HS-5 (cell line): ENCODE results near the gene SMAD2.

Experiments
- DNase-seq: peaks from one replicate; pipeline ENCODE4 v3.0.0-alpha.2; 2012; ENCODE audit warnings: low read depth

Gene SMAD2

GRCh38 chr18:47895565-47896250 lies 34.8 kb downstream of the SMAD2 start:
- DNase-seq: no peak

GRCh38 chr18:47893939-47894699 lies 36.3 kb downstream of the SMAD2 start:
- DNase-seq: no peak

GRCh38 chr18:47893047-47893446 lies 37.4 kb downstream of the SMAD2 start:
- DNase-seq: no peak

GRCh38 chr18:47888156-47888555 lies 42.3 kb downstream of the SMAD2 start:
- DNase-seq: no peak

- no peak for DNase-seq
These were observed 43.2 kb downstream of the SMAD2 start for GRCh38 chr18:47887227-47887626.

GRCh38 chr18:47883771-47884413 lies 46.6 kb downstream of the SMAD2 start:
- DNase-seq: peak; percentile 9

- DNase-seq: no peak
These were observed 47.8 kb downstream of the SMAD2 start for GRCh38 chr18:47882641-47883040.

GRCh38 chr18:47881752-47882455 lies 48.6 kb downstream of the SMAD2 start:
- peak; percentile 30 for DNase-seq

- no peak for DNase-seq
These were observed 49.4 kb downstream of the SMAD2 start for GRCh38 chr18:47881042-47881441.

GRCh38 chr18:47877892-47878291 lies 52.6 kb downstream of the SMAD2 start:
- DNase-seq: no peak

- no peak for DNase-seq
These were observed 53.6 kb downstream of the SMAD2 start for GRCh38 chr18:47876813-47877212.

- no peak for DNase-seq
These were observed 56.8 kb downstream of the SMAD2 start for GRCh38 chr18:47873625-47874024.

GRCh38 chr18:47872426-47872825 lies 58.0 kb downstream of the SMAD2 start:
- no peak for DNase-seq

GRCh38 chr18:47871288-47871687 lies 59.2 kb downstream of the SMAD2 start:
- DNase-seq: no peak

- no peak for DNase-seq
These were observed 59.9 kb downstream of the SMAD2 start for GRCh38 chr18:47870605-47871004.

GRCh38 chr18:47868744-47869143 lies 61.7 kb downstream of the SMAD2 start:
- no peak for DNase-seq

GRCh38 chr18:47865183-47865582 lies 65.3 kb downstream of the SMAD2 start:
- DNase-seq: no peak

- DNase-seq: no peak
These were observed 67.4 kb downstream of the SMAD2 start for GRCh38 chr18:47863041-47863440.

- DNase-seq: no peak
These were observed 71.9 kb downstream of the SMAD2 start for GRCh38 chr18:47858607-47859006.

- no peak for DNase-seq
These were observed 82.8 kb downstream of the SMAD2 start for GRCh38 chr18:47847635-47848034.

- no peak for DNase-seq
These were observed 84.0 kb downstream of the SMAD2 start for GRCh38 chr18:47846431-47846830.

GRCh38 chr18:47844828-47845498 lies 85.5 kb downstream of the SMAD2 start:
- no peak for DNase-seq
